Activated CD8-positive, alpha-beta T cell treated with anti-CD3 and anti-CD28 coated beads for 36 hours (primary cell): ENCODE data around the gene MIA. TPM values are rescaled to one million over a fixed set of nuclear protein-coding genes. Genes with fewer than 3 reads are reported as not detected.
"Not testable (repeated sequence)": the region's sequence is repeated elsewhere in the genome, so short reads cannot be mapped to it uniquely, and the experiment has no call there.

Experiments used
- ATAC-seq: fragments of 200-7000 bp; cut with Tn5 transposase; one replicate; pipeline ENCODE4 v1.10.0; 2021; ENCODE audit warnings: mild to moderate bottlenecking, moderate library complexity
- CTCF ChIA-PET: fragments of 350-600 bp; sonication (Branson Sonifier 250); formaldehyde crosslinking; loops from one replicate; lab custom pipeline; 2021; ENCODE audit warnings: antibody characterized with exemption; lab: Charles Lee
- POLR2A ChIA-PET: fragments of 350-600 bp; sonication (Branson Sonifier 250); formaldehyde crosslinking; loops from one replicate; lab custom pipeline; 2021; ENCODE audit warnings: antibody characterized with exemption; lab: Charles Lee
- DNase-seq: peaks from one replicate; pipeline ENCODE4 v3.0.0-alpha.2; 2020
- H3K27ac Mint-ChIP-seq: one replicate; pipeline ENCODE4 v1.8.0; 2021; ENCODE audit warnings: mild to moderate bottlenecking, mixed read lengths
- H3K27me3 Mint-ChIP-seq: one replicate; pipeline ENCODE4 v1.8.0; 2021; ENCODE audit warnings: mixed read lengths
- H3K36me3 Mint-ChIP-seq: one replicate; pipeline ENCODE4 v1.8.0; 2021; ENCODE audit warnings: low read depth, mixed read lengths
- H3K4me1 Mint-ChIP-seq: one replicate; pipeline ENCODE4 v1.8.0; 2021; ENCODE audit warnings: low read depth, mixed read lengths
- H3K4me3 Mint-ChIP-seq: one replicate; pipeline ENCODE4 v1.8.0; 2021; ENCODE audit warnings: mild to moderate bottlenecking, moderate library complexity, mixed read lengths
- H3K9me3 Mint-ChIP-seq: one replicate; pipeline ENCODE4 v1.8.0; 2021; ENCODE audit warnings: mixed read lengths
- intact Hi-C: fragments of 100-400 bp; cut with micrococcal nuclease; formaldehyde crosslinking; loops from one replicate; pipeline ENCODE4 v1.10.0; 2022
- total RNA-seq, 2 experiments: library from RNA; stranded (reverse); gene quantifications; one replicate each; pipeline ENCODE4 v1.2.3, GENCODE V29; 2021

MIA gene
- total RNA-seq, 2 experiments from 2014 or later = not detected

DNA sequence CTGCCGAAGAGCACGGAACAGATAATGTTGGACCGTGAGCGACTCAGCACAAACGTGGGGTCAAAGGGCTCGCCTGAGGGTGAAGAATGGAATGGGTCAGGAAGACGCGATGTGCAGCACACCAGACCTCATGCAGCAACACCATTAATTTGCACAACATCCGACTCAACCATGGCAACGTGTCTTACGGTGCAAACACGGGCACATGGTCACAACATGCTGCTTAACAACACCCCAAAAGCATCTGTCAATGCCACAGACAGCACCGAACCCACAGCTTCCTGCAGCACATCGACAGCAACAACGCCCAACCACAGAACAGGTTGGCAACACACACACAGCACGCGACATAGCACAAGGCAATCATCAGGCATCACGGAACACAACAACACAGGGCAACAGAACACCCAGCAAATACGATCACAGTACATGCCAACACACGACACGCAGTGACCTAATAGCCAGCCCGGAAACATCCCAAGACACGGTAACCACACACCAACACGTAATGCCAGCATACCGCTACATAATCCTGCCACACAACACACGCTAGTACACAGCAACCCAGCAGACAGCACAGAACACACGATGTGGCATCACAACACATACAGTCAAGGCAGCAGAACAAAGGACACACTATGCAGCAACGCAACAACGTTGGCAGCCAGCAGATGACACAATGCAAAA, 51.5 kb downstream of the MIA start:
- POLR2A ChIA-PET, H3K9me3 Mint-ChIP-seq, H3K36me3 Mint-ChIP-seq, H3K4me3 Mint-ChIP-seq, intact Hi-C loops, H3K27me3 Mint-ChIP-seq: not testable (repeated sequence)
- CTCF ChIA-PET = interaction anchor here (1.5 kb wide), 1 partner anchor 20 kb away, joined by 4 read pairs; no protein-coding TSS in a partner anchor
- peak; percentile 52 for DNase-seq
- peak; percentile 79 for ATAC-seq
- H3K27ac Mint-ChIP-seq = peak overlapping the region; percentile 13
- H3K4me1 Mint-ChIP-seq = peaks cover 16% of the 10 kb centered on the region

Other genes with a start within 250 kb of the MIA start
- gene SHKBP1, start 198.6 kb upstream of the MIA start, total RNA-seq = 10 to 100 TPM; 82.8 to 89.3 TPM
- gene LTBP4, start 174.2 kb upstream of the MIA start, total RNA-seq = 100 to 1,000 TPM; 117 to 121 TPM
- 10 to 100 TPM; 13.7 to 17.7 TPM for gene NUMBL, start 84.9 kb upstream of the MIA start, total RNA-seq
- gene COQ8B, start 58.6 kb upstream of the MIA start, total RNA-seq = 10 to 100 TPM; 23.2 to 24.0 TPM
- gene ITPKC, start 58.4 kb upstream of the MIA start, total RNA-seq = 1 to 10 TPM; 4.8 to 5.2 TPM
- 10 to 100 TPM; 12.8 to 14.2 TPM for gene ACTMAP, start 25.0 kb upstream of the MIA start, total RNA-seq
- 100 to 1,000 TPM; 260 to 281 TPM for gene SNRPA, start 24.3 kb upstream of the MIA start, total RNA-seq
- gene RAB4B, start 2.7 kb downstream of the MIA start, total RNA-seq = 10 to 100 TPM; 39.7 to 42.3 TPM
- gene EGLN2, start 23.7 kb downstream of the MIA start, total RNA-seq = 10 to 100 TPM; 87.4 to 90.1 TPM
- gene CYP2A6, start 74.9 kb downstream of the MIA start, total RNA-seq = under 1 TPM in 1 of 2 experiments, not detected in 1; 0.41 TPM
- gene CYP2A7, start 106.7 kb downstream of the MIA start, total RNA-seq = not detected
- gene CYP2B6, start 215.8 kb downstream of the MIA start, total RNA-seq = not detected